Activated T-helper 1 cell treated with Interleukin-2 at 50 U/mL for 16 hours (primary cell): ENCODE measurements around the gene ZNF100.
"Not testable (repeated sequence)": the region's sequence is repeated elsewhere in the genome, so short reads cannot be mapped to it uniquely, and the experiment has no call there.

ENCODE experiments used
- DNase-seq: peaks from one replicate; pipeline ENCODE4 v3.0.0-alpha.2; 2020; ENCODE audit warnings: low read depth

The ZNF100 gene

GRCh38 chr19:21767065-21767800 lies at the start of gene ZNF100:
TSS of gene ZNF100 (minus strand) at chr19:21767579. CDS start at chr19:21767429, 150 bp downstream.
- DNase-seq = peak; percentile 72

GRCh38 chr19:21812448-21812847 lies 45.1 kb upstream of the ZNF100 start:
- no peak for DNase-seq

- DNase-seq = not testable (repeated sequence)
Observed at GRCh38 chr19:21808400-21809000, 41.1 kb upstream of the ZNF100 start.

- DNase-seq = no peak
Observed at GRCh38 chr19:21789466-21790085, 22.2 kb upstream of the ZNF100 start.

- DNase-seq = no peak
Observed at GRCh38 chr19:21786936-21787335, 19.6 kb upstream of the ZNF100 start.

- DNase-seq = not testable (repeated sequence)
Observed at GRCh38 chr19:21775792-21776191, 8.4 kb upstream of the ZNF100 start.

- not testable (repeated sequence) for DNase-seq
Observed at GRCh38 chr19:21766705-21767064, 694 bp downstream of the ZNF100 start.

GRCh38 chr19:21765151-21765550 lies 2.2 kb downstream of the ZNF100 start:
- no peak for DNase-seq

- not testable (repeated sequence) for DNase-seq
Observed at GRCh38 chr19:21761547-21761946, 5.8 kb downstream of the ZNF100 start.

GRCh38 chr19:21758296-21758695 lies 9.1 kb downstream of the ZNF100 start:
- no peak for DNase-seq

- not testable (repeated sequence) for DNase-seq
Observed at GRCh38 chr19:21755555-21755954, 11.8 kb downstream of the ZNF100 start.

- no peak for DNase-seq
Observed at GRCh38 chr19:21751384-21751783, 16.0 kb downstream of the ZNF100 start.

- no peak for DNase-seq
Observed at GRCh38 chr19:21750586-21751128, 16.7 kb downstream of the ZNF100 start.

- no peak for DNase-seq
Observed at GRCh38 chr19:21749090-21749489, 18.3 kb downstream of the ZNF100 start.

GRCh38 chr19:21748088-21748487 lies 19.3 kb downstream of the ZNF100 start:
- no peak for DNase-seq

GRCh38 chr19:21740559-21740958 lies 26.8 kb downstream of the ZNF100 start:
- no peak for DNase-seq

- not testable (repeated sequence) for DNase-seq
Observed at GRCh38 chr19:21726942-21727747, 40.2 kb downstream of the ZNF100 start.

GRCh38 chr19:21713761-21714160 lies 53.6 kb downstream of the ZNF100 start:
- no peak for DNase-seq

- no peak for DNase-seq
Observed at GRCh38 chr19:21709464-21709863, 57.9 kb downstream of the ZNF100 start.

GRCh38 chr19:21707878-21708277 lies 59.5 kb downstream of the ZNF100 start:
- not testable (repeated sequence) for DNase-seq

GRCh38 chr19:21707065-21707464 lies 60.3 kb downstream of the ZNF100 start:
- DNase-seq = no peak

- no peak for DNase-seq
Observed at GRCh38 chr19:21705393-21705792, 62.0 kb downstream of the ZNF100 start.
